ENCODE results near the gene NXT1. TPM values are rescaled to one million over a fixed set of nuclear protein-coding genes. Genes with fewer than 3 reads are reported as not detected.

NXT1 gene
- polyA plus RNA-seq, 1 of the 3 experiments (the other 2 are of a cell fraction): 28.2 TPM

DNA sequence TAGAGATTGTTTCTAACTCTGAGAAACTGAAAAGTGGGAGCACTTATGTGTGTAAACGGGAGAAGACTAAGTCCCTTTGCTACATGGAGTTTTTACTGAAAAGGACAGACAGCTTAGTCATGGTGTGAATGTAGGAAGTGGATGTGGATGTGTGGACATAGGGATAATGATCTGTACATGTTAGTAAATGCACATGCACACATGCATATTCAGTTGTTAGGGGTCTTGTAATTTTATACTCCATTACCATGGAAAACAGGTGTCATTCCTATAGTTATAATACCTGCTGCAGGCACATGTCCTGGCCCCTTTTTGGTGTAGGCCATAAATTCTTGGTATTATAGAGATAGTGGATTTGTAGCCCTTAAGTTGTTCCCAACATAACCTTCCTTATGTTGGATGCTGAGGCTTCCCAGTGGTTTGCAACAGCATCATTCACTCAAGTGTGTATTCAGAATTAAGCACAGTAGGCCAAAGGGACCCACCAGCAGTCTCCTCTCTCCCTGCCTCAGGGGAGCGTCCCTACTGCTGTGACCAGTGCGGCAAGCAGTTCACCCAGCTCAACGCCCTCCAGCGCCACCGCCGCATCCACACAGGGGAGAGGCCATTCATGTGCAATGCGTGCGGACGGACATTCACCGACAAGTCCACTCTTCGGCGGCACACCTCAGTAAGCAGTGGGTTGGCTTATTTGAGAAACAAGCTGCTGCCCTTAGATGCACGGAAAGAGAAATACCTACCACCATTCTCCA lies 18.7 kb downstream of the NXT1 start:
- Histone ChIP-seq H3K4me2 (no peak overlapping the region), H3K4me1 (ENCODE audit: control insufficient read depth in 1 of 2, insufficient read depth in 2 of 2, low read depth in 1 of 2, low read length in 1 of 2) (peaks cover 0 to 21% of the 10 kb centered on the region in 2 experiments; a peak in 3 of 4 replicates), H3K27ac (ENCODE audit: low read depth in 2 of 2, low read length in 1 of 2) (no peak overlapping the region), H3K27me3 (ENCODE audit: insufficient read depth) (no peaks in the 10 kb centered on the region), H3K9ac (no peak overlapping the region), H3F3A (replicated peaks; ENCODE audit: insufficient read depth) (peaks cover 17% of the 10 kb centered on the region), H3K36me3 (replicated peaks in 1 of 2; ENCODE audit: control insufficient read depth in 1 of 2, insufficient read depth in 2 of 2, low read length in 1 of 2) (peaks cover 75 to 93% of the 10 kb centered on the region in 2 experiments), H3K9me2 (no peaks in the 10 kb centered on the region), H3K9me3 (no peaks in the 10 kb centered on the region), H2AFZ (ENCODE audit: low read depth) (no peak overlapping the region), H3K79me2 (ENCODE audit: insufficient read depth) (peaks cover 51% of the 10 kb centered on the region), H3K4me3 (ENCODE audit: low read depth in 2 of 2, low read length in 1 of 2) (no peak overlapping the region), H4K20me1 (ENCODE audit: insufficient read depth) (peaks cover 40% of the 10 kb centered on the region)
- TF ChIP-seq MEF2A (IDR thresholded peaks at IDR 0.05; ENCODE audit: borderline replicate concordance, low read depth) (no peak), TCF12 (IDR thresholded peaks at IDR 0.05) (no peak), CHD2 (IDR thresholded peaks at IDR 0.05; ENCODE audit: low read length, partially characterized antibody) (no peak), EZH2phosphoT487 (IDR thresholded peaks at IDR 0.05; ENCODE audit: borderline replicate concordance, low read depth) (no peak), SMC3 (IDR thresholded peaks at IDR 0.05; ENCODE audit: low read depth, low read length) (no peak), GATA2 (CRISPR knock-in tag; IDR thresholded peaks at IDR 0.05) (no peak), FOSL2 (IDR thresholded peaks at IDR 0.05; ENCODE audit: borderline replicate concordance, low read depth) (no peak), ELF1 (IDR thresholded peaks at IDR 0.05) (no peak), YY1 (IDR thresholded peaks at IDR 0.05; ENCODE audit: low read depth) (no peak), SIN3A (IDR thresholded peaks at IDR 0.05; ENCODE audit: borderline replicate concordance, low read depth, low read length) (no peak), RFX5 (IDR thresholded peaks at IDR 0.05; ENCODE audit: low read length) (no peak), RXRA (IDR thresholded peaks at IDR 0.05; ENCODE audit: borderline replicate concordance, low read depth) (no peak)
- TF ChIP-seq, protein P1, sequence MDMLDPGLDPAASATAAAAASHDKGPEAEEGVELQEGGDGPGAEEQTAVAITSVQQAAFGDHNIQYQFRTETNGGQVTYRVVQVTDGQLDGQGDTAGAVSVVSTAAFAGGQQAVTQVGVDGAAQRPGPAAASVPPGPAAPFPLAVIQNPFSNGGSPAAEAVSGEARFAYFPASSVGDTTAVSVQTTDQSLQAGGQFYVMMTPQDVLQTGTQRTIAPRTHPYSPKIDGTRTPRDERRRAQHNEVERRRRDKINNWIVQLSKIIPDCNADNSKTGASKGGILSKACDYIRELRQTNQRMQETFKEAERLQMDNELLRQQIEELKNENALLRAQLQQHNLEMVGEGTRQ (IDR thresholded peaks at IDR 0.05; ENCODE audit: borderline replicate concordance, low read depth, low read length): no peak
- TF ChIP-seq, protein P2, sequence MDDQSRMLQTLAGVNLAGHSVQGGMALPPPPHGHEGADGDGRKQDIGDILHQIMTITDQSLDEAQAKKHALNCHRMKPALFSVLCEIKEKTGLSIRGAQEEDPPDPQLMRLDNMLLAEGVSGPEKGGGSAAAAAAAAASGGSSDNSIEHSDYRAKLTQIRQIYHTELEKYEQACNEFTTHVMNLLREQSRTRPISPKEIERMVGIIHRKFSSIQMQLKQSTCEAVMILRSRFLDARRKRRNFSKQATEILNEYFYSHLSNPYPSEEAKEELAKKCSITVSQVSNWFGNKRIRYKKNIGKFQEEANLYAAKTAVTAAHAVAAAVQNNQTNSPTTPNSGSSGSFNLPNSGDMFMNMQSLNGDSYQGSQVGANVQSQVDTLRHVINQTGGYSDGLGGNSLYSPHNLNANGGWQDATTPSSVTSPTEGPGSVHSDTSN (IDR thresholded peaks at IDR 0.05): no peak
- TF ChIP-seq, protein P3, sequence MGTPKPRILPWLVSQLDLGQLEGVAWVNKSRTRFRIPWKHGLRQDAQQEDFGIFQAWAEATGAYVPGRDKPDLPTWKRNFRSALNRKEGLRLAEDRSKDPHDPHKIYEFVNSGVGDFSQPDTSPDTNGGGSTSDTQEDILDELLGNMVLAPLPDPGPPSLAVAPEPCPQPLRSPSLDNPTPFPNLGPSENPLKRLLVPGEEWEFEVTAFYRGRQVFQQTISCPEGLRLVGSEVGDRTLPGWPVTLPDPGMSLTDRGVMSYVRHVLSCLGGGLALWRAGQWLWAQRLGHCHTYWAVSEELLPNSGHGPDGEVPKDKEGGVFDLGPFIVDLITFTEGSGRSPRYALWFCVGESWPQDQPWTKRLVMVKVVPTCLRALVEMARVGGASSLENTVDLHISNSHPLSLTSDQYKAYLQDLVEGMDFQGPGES (IDR thresholded peaks at IDR 0.05; ENCODE audit: low read depth, low read length): no peak
- TF ChIP-seq, protein P4, sequence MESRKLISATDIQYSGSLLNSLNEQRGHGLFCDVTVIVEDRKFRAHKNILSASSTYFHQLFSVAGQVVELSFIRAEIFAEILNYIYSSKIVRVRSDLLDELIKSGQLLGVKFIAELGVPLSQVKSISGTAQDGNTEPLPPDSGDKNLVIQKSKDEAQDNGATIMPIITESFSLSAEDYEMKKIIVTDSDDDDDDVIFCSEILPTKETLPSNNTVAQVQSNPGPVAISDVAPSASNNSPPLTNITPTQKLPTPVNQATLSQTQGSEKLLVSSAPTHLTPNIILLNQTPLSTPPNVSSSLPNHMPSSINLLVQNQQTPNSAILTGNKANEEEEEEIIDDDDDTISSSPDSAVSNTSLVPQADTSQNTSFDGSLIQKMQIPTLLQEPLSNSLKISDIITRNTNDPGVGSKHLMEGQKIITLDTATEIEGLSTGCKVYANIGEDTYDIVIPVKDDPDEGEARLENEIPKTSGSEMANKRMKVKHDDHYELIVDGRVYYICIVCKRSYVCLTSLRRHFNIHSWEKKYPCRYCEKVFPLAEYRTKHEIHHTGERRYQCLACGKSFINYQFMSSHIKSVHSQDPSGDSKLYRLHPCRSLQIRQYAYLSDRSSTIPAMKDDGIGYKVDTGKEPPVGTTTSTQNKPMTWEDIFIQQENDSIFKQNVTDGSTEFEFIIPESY (IDR thresholded peaks at IDR 0.05; ENCODE audit: borderline replicate concordance, low read depth): no peak
- CTCF ChIA-PET: interaction anchor here (1.6 kb wide), 1 partner anchor 49 kb away, joined by 4 read pairs; no protein-coding TSS in a partner anchor
- DNase-seq: no peak
- POLR2A ChIA-PET: no interaction called here
- WGBS (ENCODE audit: low lambda C conversion rate): 94% methylated on average over 14 of the region's 14 CpGs

Data from SK-N-SH (cell line).